ENCODE data around the gene TAP1. TPM values are rescaled to one million over a fixed set of nuclear protein-coding genes. Genes with fewer than 3 reads are reported as not detected.

TAP1 gene
- total RNA-seq, 1 donor from 2014 or later = 29.7 TPM

- H3K4me3 Mint-ChIP-seq (ENCODE audit: unreplicated experiment) = peak overlapping the region; percentile 95
- peak overlapping the region; percentile 95 for H3K27ac Mint-ChIP-seq (ENCODE audit: unreplicated experiment)
- DNase-seq (ENCODE audit: low spot score) = no peak
- H3K36me3 Mint-ChIP-seq (ENCODE audit: low read depth) = peaks cover 19% of the 10 kb centered on the region
- H3K4me1 Mint-ChIP-seq (ENCODE audit: low read depth) = peaks cover 24% of the 10 kb centered on the region
- peaks cover 22% of the 10 kb centered on the region for H3K27me3 Mint-ChIP-seq (ENCODE audit: low read depth)
- H3K9me3 Mint-ChIP-seq (ENCODE audit: low read depth) = no peaks in the 10 kb centered on the region
- TF ChIP-seq CTCF (IDR thresholded peaks at IDR 0.05) = no peak
These were observed 512 bp downstream of the TAP1 start for GRCh38 chr6:32852844-32853540.

GRCh38 chr6:32852018-32852843 is 1.3 kb downstream of the TAP1 start:
- peaks cover 14% of the 10 kb centered on the region for H3K27me3 Mint-ChIP-seq (ENCODE audit: low read depth)
- peaks cover 24% of the 10 kb centered on the region for H3K36me3 Mint-ChIP-seq (ENCODE audit: low read depth)
- no peaks in the 10 kb centered on the region for H3K9me3 Mint-ChIP-seq (ENCODE audit: low read depth)
- no peak for DNase-seq (ENCODE audit: low spot score)
- TF ChIP-seq CTCF (IDR thresholded peaks at IDR 0.05) = no peak
- peak overlapping the region; percentile 95 for H3K4me3 Mint-ChIP-seq (ENCODE audit: unreplicated experiment)
- H3K27ac Mint-ChIP-seq (ENCODE audit: unreplicated experiment) = peak overlapping the region; percentile 95
- peaks cover 24% of the 10 kb centered on the region for H3K4me1 Mint-ChIP-seq (ENCODE audit: low read depth)

DNA sequence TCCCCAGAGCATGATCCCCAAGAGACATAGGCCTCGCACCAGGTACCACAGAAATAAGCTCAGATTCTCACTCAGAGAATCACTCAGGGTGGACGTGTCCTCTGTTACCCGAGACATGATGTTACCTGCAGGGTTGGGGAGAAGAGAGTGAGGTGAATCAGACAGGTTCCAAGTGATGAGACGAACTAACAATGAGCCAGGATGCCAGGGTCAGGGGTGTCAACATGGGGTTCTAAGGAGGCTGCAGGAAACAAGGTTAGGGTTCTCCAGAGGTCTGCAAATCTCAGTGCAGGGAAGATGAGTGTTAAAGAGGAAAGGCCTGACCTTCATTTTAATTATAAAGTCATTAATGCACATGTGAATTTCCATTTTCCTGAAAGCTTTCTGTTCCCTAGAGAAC is 2.5 kb downstream of the TAP1 start:
- no peak overlapping the region for H3K4me3 Mint-ChIP-seq (ENCODE audit: unreplicated experiment)
- no peak for DNase-seq (ENCODE audit: low spot score)
- H3K27me3 Mint-ChIP-seq (ENCODE audit: low read depth) = peaks cover 9% of the 10 kb centered on the region
- peaks cover 29% of the 10 kb centered on the region for H3K36me3 Mint-ChIP-seq (ENCODE audit: low read depth)
- H3K4me1 Mint-ChIP-seq (ENCODE audit: low read depth) = peaks cover 24% of the 10 kb centered on the region
- H3K27ac Mint-ChIP-seq (ENCODE audit: unreplicated experiment) = no peak overlapping the region
- no peaks in the 10 kb centered on the region for H3K9me3 Mint-ChIP-seq (ENCODE audit: low read depth)
- no peak for TF ChIP-seq CTCF (IDR thresholded peaks at IDR 0.05)

- Mint-ChIP-seq H3K9me3 (ENCODE audit: low read depth) (no peaks in the 10 kb centered on the region), H3K27me3 (ENCODE audit: low read depth) (no peaks in the 10 kb centered on the region), H3K36me3 (ENCODE audit: low read depth) (peaks cover 29% of the 10 kb centered on the region), H3K27ac (ENCODE audit: unreplicated experiment) (no peak overlapping the region), H3K4me1 (ENCODE audit: low read depth) (peaks cover 22% of the 10 kb centered on the region), H3K4me3 (ENCODE audit: unreplicated experiment) (no peak overlapping the region)
- TF ChIP-seq CTCF (IDR thresholded peaks at IDR 0.05) = no peak
- no peak for DNase-seq (ENCODE audit: low spot score)
These were observed 4.4 kb downstream of the TAP1 start for GRCh38 chr6:32849126-32849525.

DNA sequence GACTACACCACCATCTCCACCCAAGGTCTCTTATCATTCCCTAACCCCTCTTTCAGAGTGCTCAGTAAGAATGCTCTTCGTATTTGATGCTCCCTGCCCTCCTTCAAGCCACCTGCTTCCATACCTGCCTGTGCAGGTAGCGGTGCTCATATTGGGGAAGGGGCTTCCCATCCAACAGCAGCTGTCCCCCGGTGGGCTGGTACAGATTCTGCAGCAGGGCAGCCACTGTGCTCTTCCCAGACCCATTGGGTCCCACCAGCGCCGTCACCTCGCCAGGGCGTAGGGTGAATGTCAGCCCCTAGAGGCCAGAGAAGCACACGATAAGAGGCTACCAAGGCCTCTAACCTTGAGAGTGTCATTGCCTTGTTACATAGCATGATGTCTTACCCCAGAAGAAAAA is 5.7 kb downstream of the TAP1 start:
- no peak overlapping the region for H3K27ac Mint-ChIP-seq (ENCODE audit: unreplicated experiment)
- H3K4me1 Mint-ChIP-seq (ENCODE audit: low read depth) = peaks cover 30% of the 10 kb centered on the region
- no peak overlapping the region for H3K4me3 Mint-ChIP-seq (ENCODE audit: unreplicated experiment)
- TF ChIP-seq CTCF (IDR thresholded peaks at IDR 0.05) = no peak
- H3K9me3 Mint-ChIP-seq (ENCODE audit: low read depth) = no peaks in the 10 kb centered on the region
- DNase-seq (ENCODE audit: low spot score) = no peak
- peaks cover 29% of the 10 kb centered on the region for H3K36me3 Mint-ChIP-seq (ENCODE audit: low read depth)
- H3K27me3 Mint-ChIP-seq (ENCODE audit: low read depth) = no peaks in the 10 kb centered on the region

All from chondrocyte (in vitro differentiated cells).